HEK293 (cell line): ENCODE results near the gene NSFL1C.

ENCODE experiments used
- CTCF ChIA-PET: fragments of 350-600 bp; formaldehyde crosslinking; extraction: SDS; loops from one replicate; lab custom pipeline; 2021; ENCODE audit warnings: antibody characterized with exemption; lab: Yijun Ruan, JAX
- POLR2A ChIA-PET: fragments of 300-600 bp; formaldehyde crosslinking; extraction: SDS; loops from one replicate; lab custom pipeline; 2020; ENCODE audit warnings: antibody characterized with exemption, inconsistent platforms; lab: Yijun Ruan, JAX
- H3K27ac ChIP-seq: fragments of 200-500 bp; sonication (Bioruptor generic); 2 replicates; pipeline ENCODE4 v1.5.1; 2014; ENCODE audit warnings: low read depth, low read length, control low read depth, inconsistent platforms; ENCODE audit errors: extremely low read depth
- H3K36me3 ChIP-seq, 2 experiments: fragments of 200-500 bp in 1 of 2; sonication (Bioruptor generic) in 1 of 2; 1 replicate in 1 of 2; 2 replicates in 1 of 2; pipeline ENCODE4 v1.5.1; 2014 to 2017; ENCODE audit warnings: inconsistent platforms in 2 of 2, low read length in 2 of 2; ENCODE audit not compliant: control insufficient read depth in 2 of 2, insufficient read depth in 1 of 2
- H3K4me1 ChIP-seq: fragments of 200-500 bp; sonication (Bioruptor generic); 2 replicates; pipeline ENCODE4 v1.5.1; 2014; ENCODE audit warnings: mild to moderate bottlenecking, low read length, inconsistent platforms; ENCODE audit not compliant: control insufficient read depth, insufficient read depth
- H3K4me3 ChIP-seq: 2 replicates; pipeline ENCODE4 v1.5.1; 2011; ENCODE audit warnings: low read depth, mild to moderate bottlenecking, control low read depth, low read length, moderate library complexity
- H3K9me3 ChIP-seq: fragments of 200-500 bp; sonication (Bioruptor generic); 2 replicates; pipeline ENCODE4 v1.5.1; 2014; ENCODE audit warnings: low read depth, low read length, inconsistent platforms; ENCODE audit not compliant: control insufficient read depth, insufficient read depth
- GLIS2 ChIP-seq: fragments of 450-650 bp; formaldehyde crosslinking; IDR thresholded peaks from 2 replicates; pipeline ENCODE4 v1.5.1; 2016; ENCODE audit warnings: missing biosample characterization, missing genetic modification characterization
- HOXC10 ChIP-seq: sonication (generic); formaldehyde crosslinking; IDR thresholded peaks from 2 replicates; pipeline ENCODE4 v1.8.1; 2023; ENCODE audit warnings: mild to moderate bottlenecking, missing genetic modification reagents
- KLF1 ChIP-seq: fragments of 450-650 bp; formaldehyde crosslinking; IDR thresholded peaks from 2 replicates; pipeline ENCODE4 v1.5.1; 2016; ENCODE audit warnings: missing biosample characterization, missing genetic modification characterization
- KLF9 ChIP-seq: fragments of 450-650 bp; formaldehyde crosslinking; IDR thresholded peaks from 2 replicates; pipeline ENCODE4 v1.5.1; 2016; ENCODE audit warnings: missing biosample characterization, missing genetic modification characterization, low read depth
- SCRT1 ChIP-seq: fragments of 450-650 bp; formaldehyde crosslinking; IDR thresholded peaks from 2 replicates; pipeline ENCODE4 v1.5.1; 2016; ENCODE audit warnings: missing biosample characterization, missing genetic modification characterization, borderline replicate concordance
- ZNF2 ChIP-seq: fragments of 450-650 bp; formaldehyde crosslinking; IDR thresholded peaks from 2 replicates; pipeline ENCODE4 v1.5.1; 2016; ENCODE audit warnings: missing biosample characterization, missing genetic modification characterization
- ZNF335 ChIP-seq: fragments of 450-650 bp; formaldehyde crosslinking; conservative IDR thresholded peaks from 2 replicates; pipeline ENCODE4 v1.5.1; 2016; ENCODE audit warnings: missing biosample characterization, missing genetic modification characterization
- ZNF394 ChIP-seq: fragments of 450-650 bp; formaldehyde crosslinking; IDR thresholded peaks from 2 replicates; pipeline ENCODE4 v1.5.1; 2016; ENCODE audit warnings: missing biosample characterization, missing genetic modification characterization, mild to moderate bottlenecking, moderate library complexity, borderline replicate concordance
- ZNF670 ChIP-seq: fragments of 450-650 bp; formaldehyde crosslinking; IDR thresholded peaks from 2 replicates; pipeline ENCODE4 v1.5.1; 2016; ENCODE audit warnings: missing biosample characterization, missing genetic modification characterization, low read depth
- ZSCAN23 ChIP-seq: fragments of 450-650 bp; formaldehyde crosslinking; IDR thresholded peaks from 2 replicates; pipeline ENCODE4 v1.5.1; 2016; ENCODE audit warnings: missing biosample characterization, missing genetic modification characterization
- TF ChIP-seq, protein P1 (sequence below): fragments of 450-650 bp; formaldehyde crosslinking; IDR thresholded peaks from 2 replicates; pipeline ENCODE4 v1.5.1; 2017; ENCODE audit warnings: missing biosample characterization, missing genetic modification characterization
- TF ChIP-seq, protein P2 (sequence below): fragments of 450-650 bp; formaldehyde crosslinking; IDR thresholded peaks from 2 replicates; pipeline ENCODE4 v1.5.1; 2017; ENCODE audit warnings: missing biosample characterization, missing genetic modification characterization
- TF ChIP-seq, protein P3 (sequence below): fragments of 450-650 bp; formaldehyde crosslinking; IDR thresholded peaks from 2 replicates; pipeline ENCODE4 v1.5.1; 2016; ENCODE audit warnings: missing biosample characterization, missing genetic modification characterization
- TF ChIP-seq, protein P4 (sequence below): fragments of 450-650 bp; formaldehyde crosslinking; IDR thresholded peaks from 2 replicates; pipeline ENCODE4 v1.5.0; 2017; ENCODE audit warnings: missing biosample characterization, missing genetic modification characterization, borderline replicate concordance
- TF ChIP-seq, protein P5 (sequence below): fragments of 450-650 bp; formaldehyde crosslinking; IDR thresholded peaks from 2 replicates; pipeline ENCODE4 v1.5.1; 2016; ENCODE audit warnings: missing biosample characterization, missing genetic modification characterization

The NSFL1C gene

DNA sequence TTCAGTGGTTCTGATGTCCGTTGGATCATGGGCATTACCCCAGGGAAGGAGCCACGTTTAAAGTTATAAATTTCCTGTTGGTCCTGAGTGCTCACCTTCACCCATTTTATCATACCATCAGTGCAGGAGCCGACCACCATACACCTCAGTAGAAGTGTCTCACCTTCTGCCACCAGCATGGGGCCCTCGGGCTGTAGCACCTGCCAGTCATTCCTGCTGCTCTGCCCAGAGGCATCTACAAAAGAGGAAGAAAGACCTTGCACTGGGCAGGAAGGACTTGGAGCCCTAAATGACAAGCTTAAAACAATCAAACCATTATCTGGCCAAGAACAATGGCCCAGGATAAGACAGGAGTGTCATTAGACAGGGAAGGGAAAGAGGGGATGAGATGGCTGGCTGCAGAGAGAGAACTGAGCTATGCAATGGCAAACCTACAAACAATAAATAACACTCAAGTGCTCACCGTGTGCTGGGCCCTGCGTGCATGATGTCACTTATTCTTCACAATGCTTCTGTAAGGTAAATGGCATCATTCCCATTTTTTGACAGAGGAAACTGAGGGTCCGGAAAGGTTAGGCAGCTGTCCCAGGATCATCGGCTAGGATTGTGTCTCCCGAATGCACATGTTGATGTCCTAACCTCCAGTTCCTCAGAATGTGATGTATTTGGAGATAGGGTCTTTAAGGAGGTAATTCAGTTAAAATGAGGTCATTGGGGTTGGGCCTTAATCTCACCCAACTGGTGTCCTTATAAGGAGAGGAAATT is 13.4 kb upstream of the NSFL1C start (continued):
- TF ChIP-seq ZNF2 (tag by site-specific recombination): no peak

DNA sequence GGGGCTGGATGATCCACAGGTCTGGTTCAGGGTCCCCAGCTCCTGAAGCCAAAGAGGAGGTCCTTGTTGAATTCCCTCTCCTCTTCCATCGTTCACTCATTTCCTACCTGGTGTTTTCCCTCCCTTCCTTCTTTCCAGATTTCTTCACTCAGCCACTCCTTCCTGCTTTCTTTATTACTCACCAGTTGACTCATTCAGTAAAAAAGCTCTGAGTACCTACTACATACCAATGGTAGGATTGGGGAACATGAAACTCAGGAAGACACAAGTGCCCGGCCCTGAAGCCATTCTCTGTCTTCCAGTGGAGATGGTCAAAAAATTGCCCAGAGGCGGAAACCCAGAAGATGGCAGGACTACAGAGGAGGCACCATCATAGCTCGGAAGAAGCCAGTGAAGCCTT is 11.9 kb upstream of the NSFL1C start:
- Histone ChIP-seq H3K4me1 (no peaks in the 10 kb centered on the region), H3K27ac (no peak overlapping the region), H3K4me3 (no peak overlapping the region), H3K9me3 (no peaks in the 10 kb centered on the region), H3K36me3 (no peaks in the 10 kb centered on the region)
- POLR2A ChIA-PET: no interaction called here
- TF ChIP-seq, protein P1, sequence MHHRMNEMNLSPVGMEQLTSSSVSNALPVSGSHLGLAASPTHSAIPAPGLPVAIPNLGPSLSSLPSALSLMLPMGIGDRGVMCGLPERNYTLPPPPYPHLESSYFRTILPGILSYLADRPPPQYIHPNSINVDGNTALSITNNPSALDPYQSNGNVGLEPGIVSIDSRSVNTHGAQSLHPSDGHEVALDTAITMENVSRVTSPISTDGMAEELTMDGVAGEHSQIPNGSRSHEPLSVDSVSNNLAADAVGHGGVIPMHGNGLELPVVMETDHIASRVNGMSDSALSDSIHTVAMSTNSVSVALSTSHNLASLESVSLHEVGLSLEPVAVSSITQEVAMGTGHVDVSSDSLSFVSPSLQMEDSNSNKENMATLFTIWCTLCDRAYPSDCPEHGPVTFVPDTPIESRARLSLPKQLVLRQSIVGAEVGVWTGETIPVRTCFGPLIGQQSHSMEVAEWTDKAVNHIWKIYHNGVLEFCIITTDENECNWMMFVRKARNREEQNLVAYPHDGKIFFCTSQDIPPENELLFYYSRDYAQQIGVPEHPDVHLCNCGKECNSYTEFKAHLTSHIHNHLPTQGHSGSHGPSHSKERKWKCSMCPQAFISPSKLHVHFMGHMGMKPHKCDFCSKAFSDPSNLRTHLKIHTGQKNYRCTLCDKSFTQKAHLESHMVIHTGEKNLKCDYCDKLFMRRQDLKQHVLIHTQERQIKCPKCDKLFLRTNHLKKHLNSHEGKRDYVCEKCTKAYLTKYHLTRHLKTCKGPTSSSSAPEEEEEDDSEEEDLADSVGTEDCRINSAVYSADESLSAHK (tag by site-specific recombination): no peak
- TF ChIP-seq, protein P2, sequence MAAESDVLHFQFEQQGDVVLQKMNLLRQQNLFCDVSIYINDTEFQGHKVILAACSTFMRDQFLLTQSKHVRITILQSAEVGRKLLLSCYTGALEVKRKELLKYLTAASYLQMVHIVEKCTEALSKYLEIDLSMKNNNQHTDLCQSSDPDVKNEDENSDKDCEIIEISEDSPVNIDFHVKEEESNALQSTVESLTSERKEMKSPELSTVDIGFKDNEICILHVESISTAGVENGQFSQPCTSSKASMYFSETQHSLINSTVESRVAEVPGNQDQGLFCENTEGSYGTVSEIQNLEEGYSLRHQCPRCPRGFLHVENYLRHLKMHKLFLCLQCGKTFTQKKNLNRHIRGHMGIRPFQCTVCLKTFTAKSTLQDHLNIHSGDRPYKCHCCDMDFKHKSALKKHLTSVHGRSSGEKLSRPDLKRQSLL (tag by site-specific recombination): no peak
- TF ChIP-seq ZNF670 (tag by site-specific recombination): no peak
- no peak for TF ChIP-seq KLF1 (tag by site-specific recombination)
- TF ChIP-seq, protein P3, sequence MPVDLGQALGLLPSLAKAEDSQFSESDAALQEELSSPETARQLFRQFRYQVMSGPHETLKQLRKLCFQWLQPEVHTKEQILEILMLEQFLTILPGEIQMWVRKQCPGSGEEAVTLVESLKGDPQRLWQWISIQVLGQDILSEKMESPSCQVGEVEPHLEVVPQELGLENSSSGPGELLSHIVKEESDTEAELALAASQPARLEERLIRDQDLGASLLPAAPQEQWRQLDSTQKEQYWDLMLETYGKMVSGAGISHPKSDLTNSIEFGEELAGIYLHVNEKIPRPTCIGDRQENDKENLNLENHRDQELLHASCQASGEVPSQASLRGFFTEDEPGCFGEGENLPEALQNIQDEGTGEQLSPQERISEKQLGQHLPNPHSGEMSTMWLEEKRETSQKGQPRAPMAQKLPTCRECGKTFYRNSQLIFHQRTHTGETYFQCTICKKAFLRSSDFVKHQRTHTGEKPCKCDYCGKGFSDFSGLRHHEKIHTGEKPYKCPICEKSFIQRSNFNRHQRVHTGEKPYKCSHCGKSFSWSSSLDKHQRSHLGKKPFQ (tag by site-specific recombination): no peak
- no peak for TF ChIP-seq ZSCAN23
- no peak for TF ChIP-seq GLIS2 (tag by site-specific recombination)
- no peak for TF ChIP-seq SCRT1
- TF ChIP-seq, protein P4, sequence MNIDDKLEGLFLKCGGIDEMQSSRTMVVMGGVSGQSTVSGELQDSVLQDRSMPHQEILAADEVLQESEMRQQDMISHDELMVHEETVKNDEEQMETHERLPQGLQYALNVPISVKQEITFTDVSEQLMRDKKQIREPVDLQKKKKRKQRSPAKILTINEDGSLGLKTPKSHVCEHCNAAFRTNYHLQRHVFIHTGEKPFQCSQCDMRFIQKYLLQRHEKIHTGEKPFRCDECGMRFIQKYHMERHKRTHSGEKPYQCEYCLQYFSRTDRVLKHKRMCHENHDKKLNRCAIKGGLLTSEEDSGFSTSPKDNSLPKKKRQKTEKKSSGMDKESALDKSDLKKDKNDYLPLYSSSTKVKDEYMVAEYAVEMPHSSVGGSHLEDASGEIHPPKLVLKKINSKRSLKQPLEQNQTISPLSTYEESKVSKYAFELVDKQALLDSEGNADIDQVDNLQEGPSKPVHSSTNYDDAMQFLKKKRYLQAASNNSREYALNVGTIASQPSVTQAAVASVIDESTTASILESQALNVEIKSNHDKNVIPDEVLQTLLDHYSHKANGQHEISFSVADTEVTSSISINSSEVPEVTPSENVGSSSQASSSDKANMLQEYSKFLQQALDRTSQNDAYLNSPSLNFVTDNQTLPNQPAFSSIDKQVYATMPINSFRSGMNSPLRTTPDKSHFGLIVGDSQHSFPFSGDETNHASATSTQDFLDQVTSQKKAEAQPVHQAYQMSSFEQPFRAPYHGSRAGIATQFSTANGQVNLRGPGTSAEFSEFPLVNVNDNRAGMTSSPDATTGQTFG: no peak
- TF ChIP-seq, protein P5, sequence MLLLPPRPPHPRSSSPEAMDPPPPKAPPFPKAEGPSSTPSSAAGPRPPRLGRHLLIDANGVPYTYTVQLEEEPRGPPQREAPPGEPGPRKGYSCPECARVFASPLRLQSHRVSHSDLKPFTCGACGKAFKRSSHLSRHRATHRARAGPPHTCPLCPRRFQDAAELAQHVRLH: no peak
- no peak for TF ChIP-seq KLF9 (tag by site-specific recombination)
- no peak for TF ChIP-seq HOXC10 (CRISPR knock-in tag)
- TF ChIP-seq ZNF335 (tag by site-specific recombination): no peak
- TF ChIP-seq ZNF394 (tag by site-specific recombination): no peak
- TF ChIP-seq, all 188 proteins: peak for 0
- CTCF ChIA-PET: interaction anchor here (1.2 kb wide), 1 partner anchor 12 kb away, joined by 3 read pairs; the partner anchor contains the start of gene NSFL1C
